Psoas muscle (tissue), 8 donors: Measurements from ENCODE around the gene TMEFF2. TPM values are rescaled to one million over a fixed set of nuclear protein-coding genes. Genes with fewer than 3 reads are reported as not detected.

ENCODE experiments used
- ATAC-seq, 4 donors: fragments of 200-7000 bp; cut with Tn5 transposase; one replicate each; pipeline ENCODE4 v1.9.1; 2020; ENCODE audit warnings: moderate library complexity in 3 of 4, mild to moderate bottlenecking in 2 of 4
- DNase-seq, 2 donors: peaks; one replicate each; pipeline ENCODE4 v3.0.0-alpha.2; 2020
- H3K27ac ChIP-seq: fragments of 200-600 bp; one replicate; pipeline ENCODE4 v1.8.0; 2022
- H3K27me3 ChIP-seq, 3 donors: fragments of 200-600 bp in 1 of 3; one replicate each; pipeline versions ENCODE4 v1.6.1 to v1.8.0; 2013 to 2022; ENCODE audit warnings: low read length in 2 of 3, mild to moderate bottlenecking in 2 of 3, moderate library complexity in 1 of 3; ENCODE audit not compliant: insufficient read depth in 3 of 3
- H3K36me3 ChIP-seq, 2 donors: fragments of 200-600 bp in 1 of 2; one replicate each; pipeline versions ENCODE4 v1.6.1 to v1.8.0; 2013 to 2022; ENCODE audit warnings: low read depth in 1 of 2, mild to moderate bottlenecking in 1 of 2, moderate library complexity in 1 of 2; ENCODE audit not compliant: insufficient read depth in 1 of 2
- H3K4me1 ChIP-seq: fragments of 200-600 bp; one replicate; pipeline ENCODE4 v1.8.0; 2022
- H3K4me3 ChIP-seq: fragments of 200-600 bp; one replicate; pipeline ENCODE4 v1.8.0; 2022; ENCODE audit warnings: mild to moderate bottlenecking
- H3K9me3 ChIP-seq: fragments of 200-600 bp; one replicate; pipeline ENCODE4 v1.8.0; 2022
- WGBS, 3 donors: extraction: QIAGEN DNeasy Blood & Tissue Kit; methylation state at CpG; one replicate each; pipeline versions ENCODE4 v1.1.6 to v1.1.7; 2013; 5-methylcytosine and 5-hydroxymethylcytosine counted together
- intact Hi-C, 2 donors: fragments of 100-400 bp; cut with DNase I; formaldehyde crosslinking; loops; one replicate each; pipeline versions ENCODE4 v1.11.0 to v1.14.2; 2022
- polyA plus RNA-seq, 3 donors: library from polyadenylated mRNA; stranded (reverse); fragments of 200-250 nt; gene quantifications; one replicate each; pipeline ENCODE4 v1.2.3, GENCODE V29; 2013
- total RNA-seq, 4 donors: library from RNA; stranded (reverse); fragmentation: NEBNext Ultra II Directional in 2 of 4; extraction: Animal tissue kit (Norgen Biotek cat#: 25700) in 2 of 4; gene quantifications; one replicate each; pipeline versions ENCODE4 v1.2.1 to v1.2.4, GENCODE V29; 2021 to 2023
- TF ChIP-seq, protein P1 (sequence below): fragments of 200-600 bp; IDR thresholded peaks from one replicate; pipeline ENCODE4 v1.8.0; 2022; ENCODE audit warnings: antibody characterized with exemption
- donor health status: healthy with polysubstance abuse.
- donor health status: DM: no; HTN: no; CAD: no; lungs with moderate emphysema.
- donor health status: Bipolar disorder and iron deficiency.
- donor health status: healthy.
- donor health status: DM: yes; HTN: yes; CAD: no.
- donor health status: DM: no; HTN: no; CAD: no.
- donor health status: DM: no; HTN: no; CAD: no.
- donor health status: DM: yes; HTN: yes; CAD: no.

The TMEFF2 gene
- total and polyA plus RNA-seq, 7 donors, result 0.07 to 0.47 (median 0.16) TPM; not detected in 4

DNA sequence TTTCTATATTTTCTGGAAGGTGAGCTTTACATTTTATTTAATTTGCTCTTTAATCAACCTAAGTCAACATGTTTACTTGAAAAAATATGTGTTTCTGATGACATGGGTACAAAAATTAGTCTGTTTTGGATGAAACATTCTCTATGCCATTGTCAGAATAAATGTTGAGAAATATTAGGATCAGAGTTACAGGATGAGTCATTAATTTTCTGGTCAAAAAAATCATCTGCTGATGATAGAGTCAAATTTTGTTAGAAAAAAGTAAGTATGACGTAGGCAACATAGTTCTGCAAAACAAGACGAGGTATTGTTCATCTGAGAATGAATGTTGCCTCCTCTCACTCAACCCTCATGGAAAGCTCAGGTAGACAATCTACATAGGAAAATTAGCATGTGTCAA is 240.3 kb downstream of the TMEFF2 start:
- Histone ChIP-seq H3K27ac (no peak overlapping the region), H3K9me3 (no peaks in the 10 kb centered on the region), H3K36me3 (no peaks in the 10 kb centered on the region), H3K27me3 (no peaks in the 10 kb centered on the region), H3K4me3 (no peak overlapping the region), H3K4me1 (no peaks in the 10 kb centered on the region)
- intact Hi-C loops, result no loop called here
- ATAC-seq (no peak), DNase-seq (no peak)
- TF ChIP-seq, protein P1, sequence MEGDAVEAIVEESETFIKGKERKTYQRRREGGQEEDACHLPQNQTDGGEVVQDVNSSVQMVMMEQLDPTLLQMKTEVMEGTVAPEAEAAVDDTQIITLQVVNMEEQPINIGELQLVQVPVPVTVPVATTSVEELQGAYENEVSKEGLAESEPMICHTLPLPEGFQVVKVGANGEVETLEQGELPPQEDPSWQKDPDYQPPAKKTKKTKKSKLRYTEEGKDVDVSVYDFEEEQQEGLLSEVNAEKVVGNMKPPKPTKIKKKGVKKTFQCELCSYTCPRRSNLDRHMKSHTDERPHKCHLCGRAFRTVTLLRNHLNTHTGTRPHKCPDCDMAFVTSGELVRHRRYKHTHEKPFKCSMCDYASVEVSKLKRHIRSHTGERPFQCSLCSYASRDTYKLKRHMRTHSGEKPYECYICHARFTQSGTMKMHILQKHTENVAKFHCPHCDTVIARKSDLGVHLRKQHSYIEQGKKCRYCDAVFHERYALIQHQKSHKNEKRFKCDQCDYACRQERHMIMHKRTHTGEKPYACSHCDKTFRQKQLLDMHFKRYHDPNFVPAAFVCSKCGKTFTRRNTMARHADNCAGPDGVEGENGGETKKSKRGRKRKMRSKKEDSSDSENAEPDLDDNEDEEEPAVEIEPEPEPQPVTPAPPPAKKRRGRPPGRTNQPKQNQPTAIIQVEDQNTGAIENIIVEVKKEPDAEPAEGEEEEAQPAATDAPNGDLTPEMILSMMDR, result no peak
- 35 to 58% (median 47%) methylated on average over 2 of the region's 2 CpGs for WGBS, 3 donors

DNA sequence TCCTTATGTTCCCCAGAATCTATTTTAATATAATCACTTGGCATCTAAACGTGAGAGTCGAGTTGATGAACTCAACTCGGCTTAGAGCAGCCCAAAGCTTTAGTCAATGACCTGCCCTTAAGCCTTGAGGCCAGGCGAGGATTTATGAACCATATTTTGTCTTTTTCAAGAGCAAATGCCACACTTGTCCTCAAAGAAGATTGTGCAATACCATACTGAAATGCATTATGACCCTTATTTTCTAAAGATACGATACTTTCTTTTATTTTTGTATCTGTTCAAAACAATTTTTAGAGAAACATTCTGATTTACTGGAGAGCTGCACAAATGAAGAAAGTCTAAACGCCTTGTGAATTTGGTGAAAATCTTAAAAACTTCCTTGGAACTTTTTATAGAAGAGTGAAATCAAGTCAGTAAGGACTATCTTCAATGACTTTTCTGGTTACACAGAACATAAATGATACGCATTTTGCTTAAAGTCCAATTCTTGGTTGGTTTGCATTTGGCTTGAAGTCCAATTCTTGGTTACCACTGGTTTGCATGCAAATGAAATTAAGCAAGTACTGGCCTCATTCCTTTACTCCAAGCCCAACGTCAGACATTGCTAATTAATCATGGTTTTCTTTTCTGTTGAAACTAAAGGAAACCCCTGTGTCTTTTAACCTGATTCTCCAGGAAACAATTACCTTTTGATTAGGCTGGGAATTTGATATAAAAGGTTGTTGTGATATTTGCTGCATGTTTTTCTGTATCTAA is 242.0 kb downstream of the TMEFF2 start:
- no peaks in the 10 kb centered on the region for H3K4me1 ChIP-seq
- ATAC-seq (no peak), DNase-seq (no peak)
- H3K36me3 ChIP-seq, result no peaks in the 10 kb centered on the region
- H3K9me3 ChIP-seq, result no peaks in the 10 kb centered on the region
- TF ChIP-seq, protein P1, result no peak
- no peak overlapping the region for H3K4me3 ChIP-seq
- WGBS, 3 donors, result 59 to 76% (median 61%) methylated on average over 8 of the region's 8 CpGs
- no peak overlapping the region for H3K27ac ChIP-seq
- intact Hi-C loops, result no loop called here
- no peaks in the 10 kb centered on the region for H3K27me3 ChIP-seq

DNA sequence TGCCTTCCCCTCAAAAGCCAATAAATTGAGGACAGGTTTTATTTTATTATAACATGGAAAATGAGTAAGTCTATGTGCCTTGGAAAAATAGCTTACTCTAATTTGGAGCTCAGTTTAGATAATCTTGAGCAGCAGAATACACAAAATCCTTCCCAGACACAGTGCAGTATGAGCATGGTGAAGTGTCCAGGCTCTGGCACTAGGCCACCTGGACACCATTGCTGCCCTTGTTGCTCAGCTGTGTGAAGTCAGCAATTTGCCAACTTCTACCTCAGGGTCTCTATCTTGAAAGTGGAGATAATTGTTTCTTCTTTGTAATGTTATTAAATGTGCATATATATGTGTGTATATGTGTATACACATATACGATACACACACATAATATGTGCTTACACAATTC is 242.9 kb downstream of the TMEFF2 start:
- DNase-seq (no peak), ATAC-seq (no peak)
- TF ChIP-seq, protein P1, result no peak
- H3K4me3 ChIP-seq, result no peak overlapping the region
- H3K9me3 ChIP-seq, result no peaks in the 10 kb centered on the region
- H3K27me3 ChIP-seq, result no peaks in the 10 kb centered on the region
- WGBS, 3 donors, result 93 to 97% (median 95%) methylated on average over 1 of the region's 1 CpG
- intact Hi-C loops, result no loop called here
- no peaks in the 10 kb centered on the region for H3K4me1 ChIP-seq
- H3K27ac ChIP-seq, result no peak overlapping the region
- H3K36me3 ChIP-seq, result no peaks in the 10 kb centered on the region

DNA sequence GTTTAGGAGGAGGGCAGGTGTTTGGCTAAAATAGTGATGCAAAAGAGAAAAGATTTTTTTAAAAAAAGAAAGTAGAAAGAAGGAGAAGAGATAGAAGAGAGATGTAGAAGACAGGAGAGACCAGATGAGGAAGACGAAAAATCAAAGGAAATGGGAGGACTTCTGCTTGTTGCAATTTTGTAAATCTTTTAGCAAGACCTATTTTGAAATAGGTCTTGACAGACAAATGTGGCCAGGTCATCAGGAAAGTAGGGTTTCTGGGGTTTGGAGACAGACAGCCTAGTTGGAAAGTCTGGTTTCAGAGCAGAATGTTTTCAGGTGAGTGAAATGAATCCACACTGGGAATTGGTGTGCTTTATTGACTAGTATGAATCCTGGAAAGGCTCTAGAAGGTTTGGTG is 243.4 kb downstream of the TMEFF2 start:
- Histone ChIP-seq H3K27ac (no peak overlapping the region), H3K4me1 (no peaks in the 10 kb centered on the region)
- ATAC-seq, result no peak

More for the DNA sequence above, 243.4 kb downstream of the TMEFF2 start:
- Histone ChIP-seq H3K4me3 (no peak overlapping the region), H3K27me3 (no peaks in the 10 kb centered on the region), H3K9me3 (no peaks in the 10 kb centered on the region), H3K36me3 (no peaks in the 10 kb centered on the region)
- intact Hi-C loops, result no loop called here
- TF ChIP-seq, protein P1, result no peak
- no peak for DNase-seq
- WGBS, 3 donors, result 88 to 94% (median 93%) methylated on average over 1 of the region's 1 CpG
